ENCODE data around the gene LDLRAD4.

- no peak for TF ChIP-seq CTCF (IDR thresholded peaks at IDR 0.05)
- TF ChIP-seq POLR2A (IDR thresholded peaks at IDR 0.05), result no peak
Observed at GRCh38 chr18:13516855-13517254, 298.3 kb downstream of the LDLRAD4 start.
